ENCODE results near the gene LPP. TPM values are rescaled to one million over a fixed set of nuclear protein-coding genes. Genes with fewer than 3 reads are reported as not detected.
A peak's percentile ranks its signal among the peaks of the same experiment; 100 is the strongest.

The LPP gene
- total RNA-seq, 2 donors from 2014 or later = 46.6 to 92.4 TPM

DNA sequence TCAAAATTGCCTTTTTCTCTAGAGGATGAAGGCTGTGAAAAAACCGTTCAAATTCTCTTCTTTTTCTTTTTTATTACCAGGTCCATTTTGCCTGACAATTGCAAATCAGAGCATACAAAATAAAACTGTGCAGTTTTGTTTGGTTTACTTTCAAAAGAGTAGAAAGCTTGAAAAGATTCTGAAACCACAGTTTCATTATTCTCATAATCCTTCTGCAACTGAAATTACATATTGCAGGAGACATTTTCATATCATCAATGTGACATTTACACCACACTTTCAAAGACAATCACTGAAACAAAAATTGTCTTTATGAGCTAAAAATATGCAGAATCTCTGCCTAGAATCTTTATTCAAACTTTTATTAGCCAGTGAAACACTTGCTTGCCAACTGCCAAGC lies 721.5 kb downstream of the LPP start:
- Mint-ChIP-seq H3K9me3 (no peaks in the 10 kb centered on the region), H3K36me3 (ENCODE audit: low read depth) (peaks cover 51% of the 10 kb centered on the region), H3K4me1 (no peaks in the 10 kb centered on the region), H3K27ac (no peak overlapping the region), H3K4me3 (no peak overlapping the region), H3K27me3 (no peaks in the 10 kb centered on the region)
- no peak for ATAC-seq (replicated peaks)

DNA sequence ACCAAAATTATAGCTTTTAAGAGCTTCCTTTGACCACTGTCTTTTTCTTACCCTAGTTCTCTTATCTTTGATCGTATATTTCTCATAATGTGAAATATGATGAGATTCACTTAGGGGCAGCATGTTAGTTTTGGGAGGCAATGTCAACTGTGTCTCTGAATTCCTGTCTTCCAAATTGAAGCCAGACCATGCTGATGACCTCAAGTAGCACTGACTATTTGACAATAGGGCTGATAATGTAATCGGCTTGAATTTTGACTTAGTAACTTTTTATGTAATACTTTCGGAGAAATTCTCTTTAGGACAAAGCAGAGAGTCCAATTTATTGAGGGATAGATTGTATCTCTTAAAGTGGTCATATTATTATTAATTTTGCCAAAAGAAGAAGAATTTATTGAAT lies 722.4 kb downstream of the LPP start:
- no peaks in the 10 kb centered on the region for H3K9me3 Mint-ChIP-seq
- peaks cover 57% of the 10 kb centered on the region for H3K36me3 Mint-ChIP-seq (ENCODE audit: low read depth)
- peaks cover 5% of the 10 kb centered on the region for H3K4me1 Mint-ChIP-seq
- H3K4me3 Mint-ChIP-seq = no peak overlapping the region
- no peak overlapping the region for H3K27ac Mint-ChIP-seq
- no peak for ATAC-seq (replicated peaks)
- H3K27me3 Mint-ChIP-seq = no peaks in the 10 kb centered on the region

DNA sequence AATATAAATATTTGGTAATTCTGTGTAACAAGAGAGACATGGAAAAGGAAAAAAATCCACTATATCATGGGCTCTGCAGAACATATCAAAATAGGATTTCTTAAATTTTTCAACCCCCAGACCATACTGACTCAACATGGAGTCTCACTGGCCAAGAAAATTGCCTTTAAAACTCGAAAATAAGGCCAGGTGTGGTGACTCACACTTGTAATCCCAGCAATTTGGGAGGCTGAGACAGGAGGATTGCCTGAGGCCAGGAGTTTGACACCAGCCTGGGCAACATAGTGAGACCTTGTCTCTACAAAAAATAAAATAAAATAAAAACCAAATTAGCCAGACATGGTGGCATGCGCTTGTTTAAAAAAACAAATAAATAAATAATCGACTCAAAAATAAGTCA lies 723.4 kb downstream of the LPP start:
- Mint-ChIP-seq H3K9me3 (no peaks in the 10 kb centered on the region), H3K36me3 (ENCODE audit: low read depth) (peaks cover 60% of the 10 kb centered on the region), H3K27ac (no peak overlapping the region), H3K4me1 (peaks cover 5% of the 10 kb centered on the region), H3K4me3 (no peak overlapping the region), H3K27me3 (no peaks in the 10 kb centered on the region)
- ATAC-seq (replicated peaks) = no peak

DNA sequence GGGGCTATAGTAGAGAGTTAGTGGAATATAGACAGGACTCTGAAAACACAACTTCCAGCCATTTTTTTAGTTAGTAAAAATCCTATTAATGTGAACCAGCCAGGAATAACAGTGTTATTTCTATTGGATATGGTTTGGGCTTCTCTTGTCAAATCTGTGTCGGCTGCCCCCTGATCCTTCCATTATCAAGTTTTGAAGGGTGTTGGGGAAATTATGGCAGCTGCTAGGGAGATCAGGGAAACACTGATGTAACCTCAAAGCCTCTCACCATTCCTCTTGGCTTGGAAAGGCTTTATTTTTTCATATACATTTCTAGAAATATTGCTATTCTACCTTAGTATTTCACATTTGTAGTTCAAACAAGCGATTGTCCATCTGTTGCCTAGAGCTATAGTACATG lies 724.1 kb downstream of the LPP start:
- peaks cover 60% of the 10 kb centered on the region for H3K36me3 Mint-ChIP-seq (ENCODE audit: low read depth)
- ATAC-seq (replicated peaks) = no peak
- H3K4me1 Mint-ChIP-seq = peaks cover 5% of the 10 kb centered on the region

DNA sequence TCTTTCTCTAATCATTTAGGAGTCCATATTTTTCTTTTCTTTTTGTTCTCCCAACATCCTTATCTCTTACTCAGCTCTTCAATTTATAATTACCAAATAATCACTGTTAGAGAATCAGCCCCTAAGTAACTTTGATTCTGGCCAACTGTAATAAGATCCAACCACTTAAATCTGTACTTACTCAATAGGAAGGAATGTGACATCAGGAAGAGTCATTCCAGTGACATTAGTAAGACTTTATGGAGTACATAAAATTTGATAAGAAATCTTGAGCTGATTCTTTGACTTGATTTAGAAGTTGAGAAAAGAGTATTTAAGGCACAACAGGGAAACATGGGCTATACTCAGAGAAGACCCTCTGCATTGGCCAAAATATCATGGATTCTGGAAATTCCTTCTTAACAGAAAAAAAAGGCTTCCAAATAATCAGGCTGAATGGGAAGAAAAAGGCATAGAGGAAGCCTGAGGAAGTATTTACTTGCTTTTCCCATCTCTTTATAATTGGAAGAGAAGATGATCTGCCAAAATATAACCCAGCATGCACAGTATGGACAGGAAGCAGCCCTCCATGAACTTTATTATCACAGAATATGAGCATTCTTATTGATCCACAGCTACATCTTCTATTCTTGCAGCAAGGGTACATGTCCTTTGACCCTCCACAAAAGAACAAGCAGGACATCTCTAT lies 728.1 kb downstream of the LPP start:
- H3K27ac Mint-ChIP-seq = no peak overlapping the region
- no peaks in the 10 kb centered on the region for H3K9me3 Mint-ChIP-seq
- no peak overlapping the region for H3K4me3 Mint-ChIP-seq
- peaks cover 33% of the 10 kb centered on the region for H3K36me3 Mint-ChIP-seq (ENCODE audit: low read depth)
- H3K4me1 Mint-ChIP-seq = peaks cover 5% of the 10 kb centered on the region
- ATAC-seq (replicated peaks) = no peak
- H3K27me3 Mint-ChIP-seq = no peaks in the 10 kb centered on the region

More for the DNA sequence above, 724.1 kb downstream of the LPP start:
- H3K4me3 Mint-ChIP-seq = no peak overlapping the region
- no peaks in the 10 kb centered on the region for H3K27me3 Mint-ChIP-seq
- H3K9me3 Mint-ChIP-seq = no peaks in the 10 kb centered on the region
- H3K27ac Mint-ChIP-seq = peak overlapping the region; percentile 22

DNA sequence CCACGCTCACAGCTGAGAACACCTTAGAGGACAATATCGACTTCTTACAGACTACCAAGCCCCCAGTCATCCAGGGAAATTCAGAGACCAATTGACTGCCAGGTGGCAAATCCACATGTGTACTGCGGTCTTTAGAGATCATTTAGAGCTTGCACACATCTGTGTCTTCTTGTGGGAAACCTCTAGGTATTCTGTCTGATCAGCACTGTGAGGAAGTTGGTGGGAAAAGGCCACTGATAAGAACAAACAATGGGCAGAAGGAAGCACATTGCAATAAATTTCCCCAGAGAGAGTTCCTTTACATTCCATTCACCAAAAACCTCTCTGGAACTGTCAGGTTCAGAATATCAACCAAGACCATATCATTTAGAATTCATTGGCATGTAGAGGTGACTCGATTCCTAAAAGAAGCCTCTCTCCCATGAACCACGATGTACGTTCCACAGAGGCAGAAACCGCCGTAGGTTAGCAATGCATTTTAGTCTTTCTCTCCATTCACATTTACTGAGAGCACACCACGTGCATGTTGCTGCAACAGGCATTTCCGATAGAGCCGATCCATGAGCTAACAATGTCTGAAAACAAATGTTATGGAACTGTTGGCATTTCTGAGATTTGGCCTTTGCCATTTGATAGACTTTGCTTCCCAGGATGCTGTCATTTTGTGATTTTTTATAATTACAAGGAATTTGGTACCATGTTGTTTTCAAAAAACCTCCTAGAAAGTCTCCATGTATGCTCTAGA lies 730.5 kb downstream of the LPP start:
- Mint-ChIP-seq H3K4me1 (peaks cover 5% of the 10 kb centered on the region), H3K27ac (no peak overlapping the region), H3K27me3 (no peaks in the 10 kb centered on the region), H3K36me3 (ENCODE audit: low read depth) (peaks cover 27% of the 10 kb centered on the region), H3K9me3 (no peaks in the 10 kb centered on the region), H3K4me3 (no peak overlapping the region)
- ATAC-seq (replicated peaks) = no peak

DNA sequence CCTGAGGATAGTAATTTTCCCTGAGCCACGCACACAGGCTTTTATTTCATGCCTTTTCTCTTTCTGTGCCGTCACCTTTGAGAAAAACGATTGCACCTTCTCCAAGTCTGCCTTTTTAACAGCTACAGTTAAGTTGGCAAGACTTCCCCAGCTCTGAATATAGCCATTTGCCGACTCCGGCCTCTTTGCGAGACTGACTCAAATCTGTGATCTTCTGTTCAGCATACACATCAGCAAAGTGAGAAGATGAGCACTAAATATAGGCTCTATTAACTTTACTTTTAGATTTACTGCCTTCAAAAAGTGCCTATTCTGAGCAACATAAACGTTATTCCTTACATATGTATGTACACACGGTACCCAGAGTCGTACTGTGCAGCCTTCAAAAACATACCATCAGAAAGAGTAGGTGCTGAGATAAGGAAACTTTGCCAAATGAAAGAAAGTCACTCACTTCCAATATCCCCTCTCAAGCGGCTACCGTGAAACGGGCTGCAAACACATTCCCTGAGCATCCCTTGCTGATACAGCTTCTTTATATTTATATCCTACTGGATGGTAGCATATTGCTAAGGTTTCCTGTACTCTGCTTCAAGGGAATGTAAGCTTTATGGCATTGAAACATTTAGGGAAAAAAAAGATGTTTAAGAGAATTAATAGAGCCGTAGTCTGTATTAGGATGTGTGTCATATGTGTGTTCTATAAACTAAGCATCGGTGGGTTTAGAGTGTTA lies 734.5 kb downstream of the LPP start:
- Mint-ChIP-seq H3K27ac (no peak overlapping the region), H3K4me1 (no peaks in the 10 kb centered on the region), H3K9me3 (no peaks in the 10 kb centered on the region), H3K4me3 (no peak overlapping the region), H3K36me3 (ENCODE audit: low read depth) (peaks cover 5% of the 10 kb centered on the region), H3K27me3 (no peaks in the 10 kb centered on the region)
- ATAC-seq (replicated peaks) = no peak

DNA sequence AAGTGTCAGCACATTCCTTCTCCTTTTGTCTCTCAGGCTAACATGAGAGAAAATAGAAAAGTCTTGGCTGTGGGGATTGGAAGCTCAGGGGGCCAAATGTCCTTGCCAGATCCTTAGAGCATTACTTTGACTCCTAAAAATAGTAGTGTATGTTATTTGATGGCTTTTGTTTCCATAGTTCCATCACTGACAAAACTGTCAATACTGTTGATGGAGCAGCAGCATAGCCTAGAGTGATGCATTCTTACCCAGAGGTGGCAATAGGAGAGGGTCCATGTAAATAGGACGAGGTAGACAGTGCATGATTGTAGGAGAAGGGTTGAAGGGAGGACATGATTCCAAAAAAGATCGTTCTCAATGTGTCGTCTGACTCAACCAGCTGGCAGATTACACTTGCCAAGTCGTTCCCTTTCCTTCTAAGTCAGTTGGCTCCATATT lies 735.1 kb downstream of the LPP start:
- no peak for ATAC-seq (replicated peaks)
- H3K27ac Mint-ChIP-seq = no peak overlapping the region
- H3K9me3 Mint-ChIP-seq = no peaks in the 10 kb centered on the region
- H3K36me3 Mint-ChIP-seq (ENCODE audit: low read depth) = peaks cover 5% of the 10 kb centered on the region
- no peak overlapping the region for H3K4me3 Mint-ChIP-seq
- no peaks in the 10 kb centered on the region for H3K27me3 Mint-ChIP-seq
- H3K4me1 Mint-ChIP-seq = no peaks in the 10 kb centered on the region

DNA sequence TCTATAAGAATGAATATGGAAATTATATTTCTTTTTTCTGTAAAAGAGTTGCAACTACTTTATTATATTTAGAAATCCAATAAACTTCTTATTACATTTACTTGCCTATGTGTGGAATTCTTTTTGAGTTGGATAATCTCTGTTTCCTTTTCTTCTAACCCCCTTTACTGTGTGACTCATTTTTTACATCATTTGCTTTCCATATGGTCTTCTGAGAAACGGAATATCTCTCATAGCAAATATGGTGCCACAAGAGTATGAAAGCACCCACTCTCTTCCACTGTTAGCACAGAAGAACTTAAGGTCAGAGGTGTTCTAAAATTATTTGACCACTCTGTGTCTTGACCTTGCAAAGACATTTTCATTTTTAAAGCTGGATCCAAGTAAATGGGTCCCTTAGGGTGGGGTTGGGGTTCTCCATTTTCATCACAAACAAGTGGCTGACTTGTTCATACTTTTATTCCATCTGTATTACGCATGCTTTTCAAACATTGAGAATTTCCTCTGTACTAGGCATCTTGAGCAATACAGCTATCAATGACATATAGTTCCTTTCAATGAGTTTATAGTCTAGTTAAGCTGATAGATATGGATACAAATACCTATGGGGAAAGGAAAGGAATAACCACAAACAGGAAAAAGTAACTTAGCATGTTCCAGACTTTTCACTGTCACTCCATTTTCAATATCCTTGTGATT lies 736.8 kb downstream of the LPP start:
- no peak for ATAC-seq (replicated peaks)
- no peaks in the 10 kb centered on the region for H3K27me3 Mint-ChIP-seq
- H3K4me1 Mint-ChIP-seq = no peaks in the 10 kb centered on the region
- no peaks in the 10 kb centered on the region for H3K9me3 Mint-ChIP-seq
- no peak overlapping the region for H3K4me3 Mint-ChIP-seq
- H3K36me3 Mint-ChIP-seq (ENCODE audit: low read depth) = no peaks in the 10 kb centered on the region
- no peak overlapping the region for H3K27ac Mint-ChIP-seq

DNA sequence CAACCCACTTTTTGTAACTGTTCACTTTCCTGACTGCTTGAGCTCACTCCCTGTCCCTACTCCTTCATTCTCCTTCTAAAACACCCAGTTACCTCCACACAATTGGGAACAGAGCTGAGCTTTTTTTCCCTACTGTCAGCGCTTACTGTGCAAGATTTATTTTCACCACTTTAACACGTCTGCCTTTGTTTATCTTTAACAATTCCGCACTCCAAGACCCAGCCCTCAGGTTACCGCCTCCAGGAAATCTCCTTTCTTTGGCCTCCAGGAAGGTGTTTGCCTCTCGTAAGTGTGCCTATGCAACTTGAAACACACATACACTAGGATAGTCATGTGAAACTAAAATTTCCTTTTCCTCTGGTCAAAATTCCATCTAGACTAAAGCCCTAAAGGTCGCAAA lies 745.9 kb downstream of the LPP start:
- no peaks in the 10 kb centered on the region for H3K4me1 Mint-ChIP-seq
- H3K27me3 Mint-ChIP-seq = no peaks in the 10 kb centered on the region
- no peaks in the 10 kb centered on the region for H3K36me3 Mint-ChIP-seq (ENCODE audit: low read depth)
- no peak for ATAC-seq (replicated peaks)
- H3K27ac Mint-ChIP-seq = no peak overlapping the region
- no peak overlapping the region for H3K4me3 Mint-ChIP-seq
- no peaks in the 10 kb centered on the region for H3K9me3 Mint-ChIP-seq

DNA sequence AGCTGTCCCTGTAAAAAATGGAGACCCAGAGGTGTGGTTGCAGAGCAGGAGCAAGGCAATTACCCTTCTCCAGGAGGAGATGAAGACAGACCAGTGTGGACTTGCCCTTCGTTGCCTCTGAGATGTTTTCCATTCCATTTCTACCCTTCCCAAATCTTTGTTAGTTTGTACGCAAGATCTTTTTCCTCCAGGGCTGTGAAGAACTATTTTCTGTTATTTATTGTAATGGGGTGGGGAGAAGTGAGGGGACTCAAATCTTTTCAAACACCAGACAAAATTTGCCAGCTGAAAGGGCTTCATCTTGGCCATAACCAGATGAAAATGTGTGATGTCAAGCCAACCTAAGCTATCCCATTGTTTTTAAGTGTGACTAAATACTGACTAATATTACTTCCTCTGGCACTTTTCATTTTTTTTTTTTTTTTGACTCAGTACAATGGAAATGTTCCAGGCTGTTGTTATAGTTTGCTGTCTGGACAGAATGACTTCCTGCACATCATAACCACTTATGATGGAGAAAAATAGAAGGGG lies 746.5 kb downstream of the LPP start:
- ATAC-seq (replicated peaks) = peak; percentile 35
- H3K27ac Mint-ChIP-seq = no peak overlapping the region
- H3K9me3 Mint-ChIP-seq = no peaks in the 10 kb centered on the region
- no peaks in the 10 kb centered on the region for H3K4me1 Mint-ChIP-seq
- H3K4me3 Mint-ChIP-seq = no peak overlapping the region
- no peaks in the 10 kb centered on the region for H3K27me3 Mint-ChIP-seq
- no peaks in the 10 kb centered on the region for H3K36me3 Mint-ChIP-seq (ENCODE audit: low read depth)

DNA sequence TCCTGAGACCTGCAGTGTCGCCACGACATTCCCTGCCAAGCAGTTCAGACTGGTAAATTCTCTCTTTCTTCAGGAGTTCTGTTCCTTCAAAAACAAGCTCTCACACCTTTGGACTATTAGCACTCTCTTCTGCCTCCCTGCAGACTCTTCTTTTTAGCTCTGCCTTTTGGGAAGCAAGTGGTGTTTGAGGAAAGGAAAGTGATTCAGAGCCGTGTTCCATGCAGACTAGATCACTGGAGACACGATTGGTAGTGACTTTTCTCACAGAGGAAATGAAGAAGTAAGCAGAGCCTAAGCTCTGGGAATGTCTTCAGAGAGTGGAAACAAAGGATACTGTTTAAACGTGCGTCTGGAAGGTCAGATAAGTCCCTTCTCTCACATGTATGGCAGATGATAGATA lies 747.2 kb downstream of the LPP start:
- ATAC-seq (replicated peaks) = no peak
- Mint-ChIP-seq H3K9me3 (no peaks in the 10 kb centered on the region), H3K36me3 (ENCODE audit: low read depth) (no peaks in the 10 kb centered on the region), H3K27me3 (no peaks in the 10 kb centered on the region), H3K4me1 (no peaks in the 10 kb centered on the region), H3K4me3 (no peak overlapping the region), H3K27ac (no peak overlapping the region)

DNA sequence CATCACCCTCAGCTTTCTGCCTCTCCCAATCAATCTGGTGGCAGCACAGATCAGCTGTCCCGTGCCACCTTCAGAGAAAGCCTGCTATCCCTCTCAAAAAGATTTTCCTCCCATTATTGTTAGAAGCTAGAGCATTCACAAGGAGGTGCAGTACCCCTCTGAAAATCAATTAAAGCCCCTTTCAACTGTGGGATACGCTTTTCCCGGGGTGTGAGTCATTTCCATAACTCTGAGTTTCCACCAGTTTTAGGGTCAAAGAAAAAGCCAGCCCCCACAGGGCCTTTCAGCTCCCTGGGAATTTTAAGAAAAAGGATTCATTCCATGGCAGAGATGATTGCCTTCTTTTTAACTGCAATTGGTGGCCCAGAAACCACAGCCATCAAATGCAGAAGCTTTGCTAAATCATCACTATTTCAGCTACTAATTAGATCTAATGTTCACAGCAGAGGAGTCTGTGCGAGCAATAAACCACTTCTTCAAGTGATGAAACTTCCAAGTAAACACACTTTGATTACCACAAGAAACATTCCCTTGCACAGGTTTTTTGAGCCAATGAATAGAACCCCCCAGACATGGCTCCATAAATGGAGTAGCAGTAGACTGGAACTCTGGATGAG lies 747.8 kb downstream of the LPP start:
- ATAC-seq (replicated peaks) = no peak
- Mint-ChIP-seq H3K27ac (no peak overlapping the region), H3K36me3 (ENCODE audit: low read depth) (no peaks in the 10 kb centered on the region), H3K27me3 (no peaks in the 10 kb centered on the region), H3K4me3 (no peak overlapping the region), H3K9me3 (no peaks in the 10 kb centered on the region), H3K4me1 (no peaks in the 10 kb centered on the region)

DNA sequence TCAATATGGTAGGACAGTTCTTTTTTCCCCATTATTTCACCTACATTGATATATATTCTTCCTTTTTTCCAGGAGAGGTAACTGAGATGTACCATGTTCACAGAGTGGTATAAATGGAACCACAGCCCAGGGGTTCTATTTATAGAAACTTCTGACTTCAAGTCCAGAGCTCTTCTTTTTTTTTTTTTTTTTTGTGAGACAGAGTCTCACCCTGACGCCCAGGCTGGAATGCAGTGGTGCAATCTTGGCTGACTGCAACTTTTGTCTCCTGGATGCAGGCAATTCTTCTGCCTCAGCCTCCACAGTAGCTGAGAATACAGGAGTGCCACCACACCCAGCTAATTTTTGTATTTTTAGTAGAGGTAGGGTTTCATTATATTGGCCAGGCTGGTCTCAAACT lies 750.7 kb downstream of the LPP start:
- no peaks in the 10 kb centered on the region for H3K9me3 Mint-ChIP-seq
- H3K36me3 Mint-ChIP-seq (ENCODE audit: low read depth) = no peaks in the 10 kb centered on the region
- no peak for ATAC-seq (replicated peaks)
- H3K27ac Mint-ChIP-seq = no peak overlapping the region
- H3K4me3 Mint-ChIP-seq = no peak overlapping the region
- H3K4me1 Mint-ChIP-seq = no peaks in the 10 kb centered on the region
- H3K27me3 Mint-ChIP-seq = no peaks in the 10 kb centered on the region

All from activated T-helper 17 cell treated with anti-CD3 and anti-CD28 coated beads, Interleukin-2, amount 50 U/mL, for 72 hours (primary cell).